GM19463 (cell line): ENCODE measurements around the gene USP20.

Source experiments
- ATAC-seq: cut with Tn5 transposase; IDR thresholded peaks from one replicate; pipeline ENCODE4 v1.9.1; 2021; ENCODE audit warnings: mild to moderate bottlenecking, moderate library complexity; ENCODE audit not compliant: unreplicated experiment

Gene USP20

GRCh38 chr9:129852579-129852978 lies 17.3 kb downstream of the USP20 start:
- ATAC-seq, result no peak

- no peak for ATAC-seq
Observed at GRCh38 chr9:129853614-129854013, 18.4 kb downstream of the USP20 start.

- no peak for ATAC-seq
Observed at GRCh38 chr9:129854588-129855110, 19.4 kb downstream of the USP20 start.

GRCh38 chr9:129857207-129857606 lies 21.9 kb downstream of the USP20 start:
- ATAC-seq, result no peak

- ATAC-seq, result no peak
Observed at GRCh38 chr9:129858167-129858962, 23.1 kb downstream of the USP20 start.

GRCh38 chr9:129860653-129861446 lies 25.6 kb downstream of the USP20 start:
- no peak for ATAC-seq

- ATAC-seq, result no peak
Observed at GRCh38 chr9:129861447-129861827, 26.2 kb downstream of the USP20 start.

GRCh38 chr9:129863059-129863690 lies 27.9 kb downstream of the USP20 start:
- ATAC-seq, result no peak

GRCh38 chr9:129864991-129865647 lies 29.9 kb downstream of the USP20 start:
- no peak for ATAC-seq

- no peak for ATAC-seq
Observed at GRCh38 chr9:129865668-129866320, 30.5 kb downstream of the USP20 start.

GRCh38 chr9:129866394-129867135 lies 31.3 kb downstream of the USP20 start:
- no peak for ATAC-seq

- no peak for ATAC-seq
Observed at GRCh38 chr9:129867136-129868022, 32.1 kb downstream of the USP20 start.

GRCh38 chr9:129868023-129868871 lies 33.0 kb downstream of the USP20 start:
- ATAC-seq, result no peak

- ATAC-seq, result no peak
Observed at GRCh38 chr9:129868872-129869486, 33.7 kb downstream of the USP20 start.

GRCh38 chr9:129869585-129870501 lies 34.6 kb downstream of the USP20 start:
- no peak for ATAC-seq

- ATAC-seq, result no peak
Observed at GRCh38 chr9:129871046-129871445, 35.8 kb downstream of the USP20 start.
